Myometrial cell (primary cell): ENCODE data around the gene ZKSCAN8. TPM values are rescaled to one million over a fixed set of nuclear protein-coding genes. Genes with fewer than 3 reads are reported as not detected.

Source experiments
- total RNA-seq: library from RNA; depleted of rRNA; stranded (reverse); fragments of >200 nt; gene quantifications from 2 replicates; pipeline ENCODE4 v1.2.3, GENCODE V29; 2015

The ZKSCAN8 gene
- total RNA-seq: 7.6 and 8.6 TPM in 2 replicates

DNA sequence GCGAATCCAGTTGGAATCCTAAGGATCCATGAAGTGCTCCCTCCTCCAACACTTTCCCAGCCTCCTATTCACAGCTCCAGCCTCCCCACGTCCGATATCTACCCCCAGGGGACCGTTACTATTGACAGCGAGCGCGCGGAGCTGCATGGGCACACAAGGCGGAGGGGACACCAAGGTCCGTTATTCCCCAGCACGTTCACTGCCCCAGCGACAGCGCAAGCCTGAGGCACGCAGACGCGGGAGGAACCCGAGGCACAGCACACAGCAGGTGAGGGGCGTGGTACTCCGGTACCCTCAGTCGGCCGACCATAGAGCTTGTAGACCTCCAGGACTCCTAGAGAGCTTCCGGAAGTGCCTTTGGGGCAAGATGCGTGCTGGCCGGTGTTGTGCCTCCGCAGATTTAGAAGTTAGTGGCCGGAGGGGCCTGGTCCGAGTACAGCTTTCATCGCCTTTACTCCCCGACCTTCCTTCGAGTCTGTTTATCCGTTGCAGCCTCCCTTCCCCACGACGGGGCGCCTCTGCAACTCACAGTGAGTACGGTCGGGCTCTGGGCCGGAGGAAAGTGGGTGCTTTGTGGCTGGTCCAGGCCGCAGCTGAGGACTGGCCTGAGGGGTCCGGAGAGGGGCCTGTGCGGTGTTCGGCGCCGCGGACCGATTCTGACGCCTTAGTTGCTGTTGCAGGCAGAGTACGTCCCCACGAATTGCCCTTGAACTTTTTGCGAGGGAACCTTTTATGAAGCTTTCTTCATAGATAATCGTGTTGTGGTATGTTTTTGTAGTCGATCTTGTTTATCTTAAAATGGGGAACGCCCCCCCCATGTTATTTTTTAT lies at the start of gene ZKSCAN8:
TSS of gene ZKSCAN8 (plus strand) at position 384 of the 830 bp plus-strand sequence. CDS start 6,525 bp downstream, outside the sequence.

DNA sequence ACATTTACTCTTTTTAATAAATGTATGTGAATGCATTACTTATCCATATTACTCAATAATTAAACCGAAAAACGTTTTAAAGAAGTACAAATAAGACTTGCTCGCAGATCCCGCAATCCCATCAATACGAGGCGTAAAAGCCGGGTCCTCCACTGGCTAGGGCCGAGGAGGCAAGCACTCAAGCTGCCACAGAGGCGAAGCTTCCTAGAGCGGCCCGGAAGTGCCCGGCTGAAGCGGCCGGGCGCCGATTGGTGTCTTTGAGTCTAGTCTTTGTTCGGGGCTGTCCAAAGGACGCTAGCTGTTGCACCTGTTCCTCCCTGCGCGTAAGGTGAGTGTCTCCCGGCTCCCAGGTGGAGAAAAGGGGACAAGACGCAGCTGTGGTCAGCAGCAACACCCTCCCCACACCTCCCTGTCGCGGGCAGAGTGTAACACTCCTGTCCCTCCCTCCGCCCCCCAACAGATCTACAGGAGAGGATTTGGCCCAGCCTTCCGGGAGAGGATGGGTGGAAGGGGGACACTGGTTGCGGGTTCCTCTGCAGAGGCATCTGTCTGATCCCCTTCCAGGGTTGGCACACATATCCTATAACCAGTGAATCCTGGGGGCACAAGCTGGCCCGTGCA lies 17.2 kb upstream of the ZKSCAN8 start, which contains the start of gene ZSCAN16:
TSS of gene ZSCAN16 (plus strand) at position 260 of the 621 bp plus-strand sequence. CDS start 835 bp downstream, outside the sequence.

Other genes with a start within 250 kb of the ZKSCAN8 start
- gene OR2B2, start 229.5 kb upstream of the ZKSCAN8 start, total RNA-seq: not detected in 2 replicates
- gene OR2B6, start 184.6 kb upstream of the ZKSCAN8 start, total RNA-seq: not detected in 2 replicates
- gene ZNF165, start 61.3 kb upstream of the ZKSCAN8 start, total RNA-seq: 0.18 and 1.2 TPM in 2 replicates
- under 0.01 and 0.89 TPM in 2 replicates for gene ZSCAN16, start 17.3 kb upstream of the ZKSCAN8 start, total RNA-seq
- 4.9 and 6.4 TPM in 2 replicates for gene ZSCAN9, start 83.4 kb downstream of the ZKSCAN8 start, total RNA-seq
- gene ZKSCAN4, start 110.4 kb downstream of the ZKSCAN8 start, total RNA-seq: 4.3 and 4.4 TPM in 2 replicates
- 0.29 and 1.6 TPM in 2 replicates for gene NKAPL, start 117.4 kb downstream of the ZKSCAN8 start, total RNA-seq
- gene ZSCAN26, start 125.3 kb downstream of the ZKSCAN8 start, total RNA-seq: 13.8 and 16.7 TPM in 2 replicates
- 5.5 TPM in 2 replicates for gene PGBD1, start 139.7 kb downstream of the ZKSCAN8 start, total RNA-seq
- gene ZSCAN31, start 194.3 kb downstream of the ZKSCAN8 start, total RNA-seq: 6.2 and 7.2 TPM in 2 replicates
- gene ZKSCAN3, start 208.1 kb downstream of the ZKSCAN8 start, total RNA-seq: 2.9 and 3.9 TPM in 2 replicates